Mammary epithelial cell (primary cell): ENCODE measurements around the gene SALL4.

Experiments
- CTCF ChIP-seq, 2 donors: IDR thresholded peaks in 1 of 2; conservative IDR thresholded peaks in 1 of 2; 2 replicates each; pipeline ENCODE4 v1.5.1; 2011 to 2012; ENCODE audit warnings: inconsistent platforms in 2 of 2, low read length in 2 of 2, mild to moderate bottlenecking in 2 of 2, control low read depth in 1 of 2, low read depth in 1 of 2; ENCODE audit not compliant: insufficient read depth in 1 of 2; ENCODE audit errors: extremely low read depth in 1 of 2
- EZH2 ChIP-seq: IDR thresholded peaks from 2 replicates; pipeline ENCODE4 v1.6.1; 2012; ENCODE audit warnings: low read length, inconsistent platforms, borderline replicate concordance

GRCh38 chr20:51759769-51760510, 42.4 kb downstream of the SALL4 start:
- TF ChIP-seq CTCF (conservative IDR thresholded peaks at IDR 0.05 in 1 of 2, IDR thresholded peaks at IDR 0.05 in 1 of 2; ENCODE audit: extremely low read depth in 1 of 2, insufficient read depth in 1 of 2, low read depth in 1 of 2, low read length in 2 of 2): no peak
- no peak for TF ChIP-seq EZH2
